DMS53 treated with DMSO at 0.1 percent for 48 hours (cell line): ENCODE data around the gene MRLN.
"Not testable (repeated sequence)": the region's sequence is repeated elsewhere in the genome, so short reads cannot be mapped to it uniquely, and the experiment has no call there.

Experiments used
- DNase-seq: peaks from one replicate; lab custom pipeline; 2025; ENCODE audit not compliant: unreplicated experiment; lab: John Stamatoyannopoulos, UW

Gene MRLN

GRCh38 chr10:59753267-59753666 is at the start of gene MRLN:
MRLN (minus strand) TSS chr10:59753455.
- no peak for DNase-seq

- no peak for DNase-seq
Measured at GRCh38 chr10:59801171-59801570, 47.9 kb upstream of the MRLN start.

- no peak for DNase-seq
Measured at GRCh38 chr10:59799421-59799820, 46.2 kb upstream of the MRLN start.

- DNase-seq = no peak
Measured at GRCh38 chr10:59793919-59794318, 40.7 kb upstream of the MRLN start.

- no peak for DNase-seq
Measured at GRCh38 chr10:59792812-59793211, 39.6 kb upstream of the MRLN start.

- DNase-seq = no peak
Measured at GRCh38 chr10:59791601-59792000, 38.3 kb upstream of the MRLN start.

- not testable (repeated sequence) for DNase-seq
Measured at GRCh38 chr10:59790080-59790479, 36.8 kb upstream of the MRLN start.

- not testable (repeated sequence) for DNase-seq
Measured at GRCh38 chr10:59788914-59789313, 35.7 kb upstream of the MRLN start.

GRCh38 chr10:59787032-59787431 is 33.8 kb upstream of the MRLN start:
- not testable (repeated sequence) for DNase-seq

- not testable (repeated sequence) for DNase-seq
Measured at GRCh38 chr10:59785476-59785875, 32.2 kb upstream of the MRLN start.

GRCh38 chr10:59781511-59781910 is 28.3 kb upstream of the MRLN start:
- DNase-seq = no peak

GRCh38 chr10:59779756-59780533 is 26.7 kb upstream of the MRLN start:
- DNase-seq = no peak

GRCh38 chr10:59774451-59774850 is 21.2 kb upstream of the MRLN start:
- no peak for DNase-seq

- DNase-seq = no peak
Measured at GRCh38 chr10:59773088-59773487, 19.8 kb upstream of the MRLN start.

- DNase-seq = no peak
Measured at GRCh38 chr10:59771162-59771807, 18.0 kb upstream of the MRLN start.

GRCh38 chr10:59770689-59771088 is 17.4 kb upstream of the MRLN start:
- DNase-seq = no peak

- DNase-seq = no peak
Measured at GRCh38 chr10:59762505-59762904, 9.2 kb upstream of the MRLN start.

- DNase-seq = no peak
Measured at GRCh38 chr10:59757966-59758365, 4.7 kb upstream of the MRLN start.

- no peak for DNase-seq
Measured at GRCh38 chr10:59754951-59755350, 1.7 kb upstream of the MRLN start.

GRCh38 chr10:59752278-59752940 is 846 bp downstream of the MRLN start:
- DNase-seq = no peak

GRCh38 chr10:59750155-59750945 is 2.9 kb downstream of the MRLN start:
- DNase-seq = no peak
